Activated T-cell treated with anti-CD3 and anti-CD28 coated beads, Interleukin-2, amount 50 U/mL, for 72 hours (primary cell): Measurements from ENCODE around the gene KISS1R. TPM values are rescaled to one million over a fixed set of nuclear protein-coding genes. Genes with fewer than 3 reads are reported as not detected.

Experiments used
- ATAC-seq, 2 donors: fragments of 150-1000 bp; cut with Tn5 transposase; replicated peaks in 1 of 2; 2 replicates each; pipeline ENCODE4 v1.10.0; 2021; ENCODE audit warnings: moderate library complexity in 2 of 2, mild to moderate bottlenecking in 1 of 2
- DNase-seq, 2 donors: peaks; one replicate each; pipeline ENCODE4 v3.0.0; 2021 to 2022; ENCODE audit warnings: mixed read lengths in 1 of 2
- H3K27ac Mint-ChIP-seq: one replicate; pipeline ENCODE4 v1.8.0; 2022; ENCODE audit warnings: mild to moderate bottlenecking, moderate library complexity, mixed read lengths
- H3K27me3 Mint-ChIP-seq: one replicate; pipeline ENCODE4 v1.8.0; 2022; ENCODE audit warnings: low read depth, mixed read lengths
- H3K36me3 Mint-ChIP-seq, 2 donors: one replicate each; pipeline ENCODE4 v1.8.0; 2022; ENCODE audit warnings: mixed read lengths in 2 of 2, mild to moderate bottlenecking in 1 of 2; ENCODE audit not compliant: insufficient read depth in 2 of 2
- H3K4me1 Mint-ChIP-seq: one replicate; pipeline ENCODE4 v1.8.0; 2022; ENCODE audit warnings: low read depth, mixed read lengths
- H3K4me3 Mint-ChIP-seq, 2 donors: one replicate each; pipeline ENCODE4 v1.8.0; 2022; ENCODE audit warnings: mild to moderate bottlenecking in 2 of 2, mixed read lengths in 2 of 2, moderate library complexity in 2 of 2
- H3K9me3 Mint-ChIP-seq, 2 donors: one replicate each; pipeline ENCODE4 v1.8.0; 2022; ENCODE audit warnings: mixed read lengths in 2 of 2
- total RNA-seq, 2 donors: library from RNA; stranded (reverse); gene quantifications; one replicate each; pipeline ENCODE4 v1.2.3, GENCODE V29; 2022

KISS1R gene
- total RNA-seq, 2 donors from 2014 or later, result 1.0 to 3.6 TPM

DNA sequence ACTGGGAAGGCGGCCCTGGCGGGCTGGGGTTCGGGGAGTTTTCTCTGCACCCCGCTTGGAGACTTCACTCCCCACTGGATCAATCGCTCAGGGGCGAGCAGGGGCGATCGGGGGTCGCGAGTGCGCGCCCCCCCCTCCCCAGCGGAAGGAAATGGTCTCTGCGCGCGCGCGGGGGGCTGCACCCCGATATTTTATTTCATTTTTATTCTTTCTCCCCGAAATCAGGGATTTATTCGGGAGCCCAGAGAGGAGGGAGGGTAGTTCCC is 9.1 kb downstream of the KISS1R start:
- peak overlapping the region; percentile 76 to 78 for H3K4me3 Mint-ChIP-seq
- H3K27ac Mint-ChIP-seq, result no peak overlapping the region
- no peaks in the 10 kb centered on the region for H3K9me3 Mint-ChIP-seq
- ATAC-seq (no peak), DNase-seq (no peak)
- peaks cover 8% of the 10 kb centered on the region for H3K4me1 Mint-ChIP-seq
- H3K27me3 Mint-ChIP-seq, result no peaks in the 10 kb centered on the region
- H3K36me3 Mint-ChIP-seq, result peaks cover 0 to 3% of the 10 kb centered on the region in 2 donors

DNA sequence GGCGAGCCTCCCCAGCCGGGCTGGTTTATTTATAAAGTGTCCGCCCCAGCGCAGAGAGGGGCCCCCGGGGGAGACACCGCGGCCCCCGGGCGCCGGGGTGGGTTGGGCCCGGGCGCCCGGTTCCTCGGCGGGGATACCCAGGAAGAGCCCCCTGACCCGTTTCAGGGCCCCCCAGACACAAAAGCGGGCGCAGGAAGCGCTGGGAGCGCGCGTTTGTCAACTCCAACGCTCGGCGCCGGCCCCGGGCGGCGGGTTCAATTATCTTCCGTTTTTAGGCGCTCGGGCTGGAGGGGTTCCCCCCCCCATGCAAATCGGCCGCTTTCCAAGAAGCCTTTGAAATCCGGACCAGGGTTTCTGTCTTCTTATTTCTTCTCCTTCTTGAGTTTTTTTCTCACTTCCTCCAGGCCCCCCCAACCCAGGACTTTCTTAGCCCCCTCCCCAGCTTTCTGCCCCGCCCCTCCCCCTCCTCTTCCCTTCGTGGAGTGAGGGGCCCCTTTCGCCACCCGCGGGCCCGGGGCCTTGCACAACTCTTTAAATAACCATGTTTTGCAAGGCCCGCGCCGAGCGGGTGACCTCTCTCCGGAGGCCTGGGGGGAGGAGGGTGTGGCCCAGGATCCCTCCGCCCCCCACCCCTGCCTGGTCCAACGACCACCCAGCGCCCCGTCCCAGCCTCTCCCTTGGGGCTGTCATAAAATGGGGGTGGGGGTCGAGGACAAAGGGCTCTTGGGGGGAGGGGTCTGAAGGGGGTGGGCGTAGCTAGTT is 9.6 kb downstream of the KISS1R start:
- ATAC-seq (no peak), DNase-seq (peak; percentile 58 to 62)
- peaks cover 3% of the 10 kb centered on the region for H3K4me1 Mint-ChIP-seq
- no peak overlapping the region for H3K27ac Mint-ChIP-seq
- no peaks in the 10 kb centered on the region for H3K9me3 Mint-ChIP-seq
- peak overlapping the region; percentile 84 to 86 for H3K4me3 Mint-ChIP-seq
- peaks cover 0 to 3% of the 10 kb centered on the region in 2 donors for H3K36me3 Mint-ChIP-seq
- H3K27me3 Mint-ChIP-seq, result no peaks in the 10 kb centered on the region

DNA sequence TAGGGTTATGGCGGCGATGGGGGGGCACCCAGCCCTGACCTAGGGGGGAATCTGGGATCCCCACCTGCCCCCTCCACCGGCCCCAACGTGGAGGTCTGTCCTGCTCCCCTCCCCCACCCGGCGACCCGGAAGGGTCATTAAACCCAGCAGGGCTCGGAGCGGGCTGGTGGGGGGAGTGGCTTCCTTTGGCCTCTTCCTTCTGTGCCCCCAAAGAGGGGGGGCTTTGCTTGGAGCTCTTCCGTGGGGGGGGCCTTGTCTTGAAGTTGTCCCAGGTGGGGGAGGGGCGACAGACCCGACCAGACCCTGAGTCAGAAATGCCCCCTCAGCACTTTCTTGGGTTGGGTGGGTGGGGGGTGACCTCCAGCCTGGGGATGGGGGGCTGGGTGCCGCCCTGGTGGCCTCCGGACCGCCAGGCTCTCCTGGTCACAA is 10.2 kb downstream of the KISS1R start:
- Mint-ChIP-seq H3K27ac (no peak overlapping the region), H3K4me3 (peak overlapping the region in 1 of 2 donors; percentile 52), H3K27me3 (no peaks in the 10 kb centered on the region), H3K9me3 (no peaks in the 10 kb centered on the region), H3K36me3 (peaks cover 0 to 3% of the 10 kb centered on the region in 2 donors), H3K4me1 (peaks cover 4% of the 10 kb centered on the region)
- DNase-seq (no peak), ATAC-seq (no peak)

DNA sequence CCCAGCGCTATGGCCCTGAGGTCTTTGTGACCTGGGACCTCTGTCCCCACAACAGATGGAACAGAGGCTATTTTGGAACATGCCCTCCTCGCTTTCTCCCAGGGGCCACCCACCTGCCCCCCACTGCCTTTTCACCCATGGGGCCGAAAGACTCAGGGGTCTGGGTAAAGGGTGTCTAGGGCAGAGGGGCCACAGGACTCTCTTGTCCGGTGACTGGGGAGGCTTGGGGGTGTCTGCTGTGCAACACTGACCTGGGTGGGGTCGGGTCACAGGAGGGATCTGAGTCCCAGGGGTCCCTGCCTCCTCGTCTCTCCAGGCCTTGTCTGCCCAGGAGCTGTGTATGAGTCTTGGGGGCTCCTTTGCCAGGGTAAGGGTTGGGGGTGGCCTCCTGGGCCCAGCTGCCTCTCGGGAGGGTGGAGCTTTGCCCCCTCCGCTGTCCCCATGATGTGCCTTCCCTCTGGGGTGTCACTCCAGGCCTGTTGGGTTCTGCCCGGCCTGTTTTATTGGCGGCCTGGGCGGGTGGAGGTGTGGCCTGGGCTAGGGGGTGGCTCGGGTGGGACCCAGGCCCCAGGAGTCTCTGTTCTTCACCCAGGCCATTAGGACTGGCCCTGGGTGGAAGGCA is 10.8 kb downstream of the KISS1R start:
- no peak for DNase-seq
- Mint-ChIP-seq H3K27me3 (no peaks in the 10 kb centered on the region), H3K36me3 (peaks cover 0 to 3% of the 10 kb centered on the region in 2 donors), H3K27ac (no peak overlapping the region), H3K9me3 (no peaks in the 10 kb centered on the region), H3K4me1 (peaks cover 10% of the 10 kb centered on the region), H3K4me3 (peak overlapping the region in 1 of 2 donors; percentile 52)
- no peak for ATAC-seq

DNA sequence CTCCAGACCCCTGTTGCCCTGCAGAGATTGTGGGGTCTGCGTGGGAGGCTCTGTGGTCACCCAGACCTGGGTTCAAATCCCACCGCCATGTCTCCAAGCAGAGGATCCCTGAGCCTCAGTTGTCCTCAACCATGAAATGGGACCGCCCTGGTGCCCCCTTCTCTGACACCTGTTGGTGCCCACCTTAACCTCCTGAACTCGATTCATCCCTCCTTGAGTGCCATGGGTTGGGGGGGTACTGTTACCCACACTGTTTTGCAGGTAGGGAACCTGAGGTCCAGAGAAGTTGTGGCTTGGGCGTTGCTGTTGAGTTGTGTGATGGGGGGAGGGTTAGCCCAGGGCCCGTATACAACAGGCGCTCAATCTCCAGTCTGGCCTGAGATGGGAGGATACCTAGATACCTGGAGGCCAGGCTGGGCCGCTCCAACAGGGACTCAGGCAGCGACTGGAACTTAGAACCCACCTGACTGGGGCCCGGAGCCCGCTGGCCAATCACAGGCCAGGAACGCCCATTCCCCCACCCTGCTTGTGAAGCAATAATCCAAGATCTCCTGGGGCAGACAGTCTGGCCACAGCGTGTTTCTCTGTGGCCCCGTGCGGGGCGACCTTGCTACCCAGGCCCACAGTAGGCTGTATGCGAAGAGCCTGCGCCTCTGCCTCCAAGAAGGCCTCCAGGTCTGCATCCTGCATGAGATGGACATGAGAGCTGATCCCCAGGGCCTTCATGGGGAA is 11.5 kb downstream of the KISS1R start:
- DNase-seq (no peak), ATAC-seq (no peak)
- no peaks in the 10 kb centered on the region for H3K9me3 Mint-ChIP-seq
- H3K4me1 Mint-ChIP-seq, result peaks cover 12% of the 10 kb centered on the region
- H3K27ac Mint-ChIP-seq, result no peak overlapping the region
- no peaks in the 10 kb centered on the region for H3K27me3 Mint-ChIP-seq
- H3K36me3 Mint-ChIP-seq, result peaks cover 0 to 3% of the 10 kb centered on the region in 2 donors
- no peak overlapping the region for H3K4me3 Mint-ChIP-seq

DNA sequence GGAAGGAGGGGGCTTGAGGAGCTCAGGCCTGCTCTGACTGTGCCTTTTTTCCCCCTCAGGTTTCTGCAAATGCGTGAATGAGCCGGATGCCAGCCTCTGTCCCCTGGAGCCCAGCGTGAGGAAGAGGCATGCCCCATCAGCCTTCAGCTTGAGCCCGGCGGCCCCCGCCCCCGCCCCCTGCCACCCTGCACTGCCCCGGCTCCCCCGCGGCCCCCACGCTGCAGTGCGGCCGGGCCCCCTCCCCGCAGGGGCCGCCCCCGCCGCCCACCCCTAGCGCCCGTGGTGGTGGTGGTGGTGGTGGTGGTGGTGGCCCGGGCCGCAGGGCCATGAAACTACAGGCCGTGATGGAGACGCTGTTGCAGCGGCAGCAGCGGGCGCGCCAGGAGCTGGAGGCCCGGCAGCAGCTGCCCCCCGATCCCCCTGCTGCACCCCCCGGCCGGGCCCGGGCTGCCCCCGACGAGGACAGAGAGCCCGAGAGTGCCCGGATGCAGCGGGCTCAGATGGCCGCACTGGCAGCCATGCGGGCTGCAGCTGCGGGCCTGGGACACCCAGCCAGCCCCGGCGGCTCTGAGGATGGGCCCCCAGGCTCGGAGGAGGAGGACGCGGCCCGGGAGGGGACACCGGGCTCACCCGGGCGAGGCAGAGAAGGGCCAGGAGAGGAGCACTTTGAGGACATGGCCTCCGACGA is 12.2 kb downstream of the KISS1R start:
- no peaks in the 10 kb centered on the region for H3K27me3 Mint-ChIP-seq
- H3K27ac Mint-ChIP-seq, result no peak overlapping the region
- DNase-seq, result no peak
- H3K36me3 Mint-ChIP-seq, result peaks cover 0 to 3% of the 10 kb centered on the region in 2 donors
- H3K4me3 Mint-ChIP-seq, result no peak overlapping the region
- peaks cover 12% of the 10 kb centered on the region for H3K4me1 Mint-ChIP-seq
- ATAC-seq, result no peak
- H3K9me3 Mint-ChIP-seq, result no peaks in the 10 kb centered on the region

DNA sequence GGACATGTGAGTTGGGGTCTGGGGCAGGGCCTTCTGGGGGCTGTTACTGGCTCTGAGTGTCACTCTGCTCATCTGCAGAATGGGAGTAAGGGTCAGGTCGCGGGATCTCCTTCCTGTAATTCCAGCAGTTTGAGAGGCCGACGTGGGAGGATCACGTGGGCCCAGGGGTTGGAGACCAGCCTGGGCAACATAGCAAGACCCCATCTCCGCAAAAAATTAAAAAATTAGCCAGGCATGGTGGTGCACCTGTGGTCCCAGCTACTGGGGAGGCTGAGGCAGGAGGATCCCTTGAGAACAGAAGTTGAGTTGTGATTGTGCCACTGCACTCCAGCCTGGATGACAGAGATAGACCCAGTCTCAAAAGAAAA is 12.7 kb downstream of the KISS1R start:
- ATAC-seq (no peak), DNase-seq (no peak)
- H3K4me3 Mint-ChIP-seq, result no peak overlapping the region
- H3K27me3 Mint-ChIP-seq, result no peaks in the 10 kb centered on the region
- H3K4me1 Mint-ChIP-seq, result peaks cover 12% of the 10 kb centered on the region
- H3K36me3 Mint-ChIP-seq, result peaks cover 0 to 3% of the 10 kb centered on the region in 2 donors
- H3K27ac Mint-ChIP-seq, result no peak overlapping the region
- no peaks in the 10 kb centered on the region for H3K9me3 Mint-ChIP-seq

DNA sequence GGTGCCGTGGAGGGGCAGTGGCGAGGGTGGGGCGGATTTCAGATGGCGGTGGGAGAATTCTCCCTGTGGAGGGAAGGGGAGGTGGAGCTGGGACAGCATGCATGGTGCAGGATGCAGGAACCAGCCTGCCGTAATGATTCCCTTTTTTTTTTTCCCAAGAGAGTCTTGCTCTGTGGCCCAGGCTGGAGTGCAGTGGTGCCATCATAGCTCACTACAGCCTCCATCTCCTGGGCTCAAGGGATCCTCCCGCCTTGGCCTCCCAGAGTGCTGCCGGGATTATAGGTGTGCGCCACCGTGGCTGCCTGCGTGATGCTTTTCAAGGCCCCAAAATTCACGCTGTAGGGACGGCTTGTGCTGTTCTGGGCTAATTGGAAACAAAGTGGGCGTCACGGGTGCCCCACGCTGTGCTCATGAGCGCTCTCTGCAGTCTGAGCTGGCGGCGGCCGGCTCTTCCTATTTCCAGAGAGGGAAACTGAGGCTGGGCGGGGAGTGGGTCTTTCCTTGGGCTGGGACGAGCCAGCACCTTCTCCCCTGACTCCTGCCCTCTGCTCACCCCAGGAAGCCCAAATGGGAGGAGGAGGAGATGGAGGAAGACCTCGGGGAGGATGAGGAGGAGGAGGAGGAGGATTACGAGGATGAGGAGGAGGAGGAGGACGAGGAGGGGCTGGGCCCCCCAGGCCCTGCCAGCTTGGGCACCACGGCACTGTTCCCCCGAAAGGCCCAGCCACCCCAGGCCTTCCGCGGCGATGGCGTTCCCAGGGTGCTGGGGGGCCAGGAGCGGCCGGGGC is 14.9 kb downstream of the KISS1R start:
- ATAC-seq, result no peak
- Mint-ChIP-seq H3K36me3 (peaks cover 0 to 3% of the 10 kb centered on the region in 2 donors), H3K4me3 (peak overlapping the region in 1 of 2 donors; percentile 71)

DNA sequence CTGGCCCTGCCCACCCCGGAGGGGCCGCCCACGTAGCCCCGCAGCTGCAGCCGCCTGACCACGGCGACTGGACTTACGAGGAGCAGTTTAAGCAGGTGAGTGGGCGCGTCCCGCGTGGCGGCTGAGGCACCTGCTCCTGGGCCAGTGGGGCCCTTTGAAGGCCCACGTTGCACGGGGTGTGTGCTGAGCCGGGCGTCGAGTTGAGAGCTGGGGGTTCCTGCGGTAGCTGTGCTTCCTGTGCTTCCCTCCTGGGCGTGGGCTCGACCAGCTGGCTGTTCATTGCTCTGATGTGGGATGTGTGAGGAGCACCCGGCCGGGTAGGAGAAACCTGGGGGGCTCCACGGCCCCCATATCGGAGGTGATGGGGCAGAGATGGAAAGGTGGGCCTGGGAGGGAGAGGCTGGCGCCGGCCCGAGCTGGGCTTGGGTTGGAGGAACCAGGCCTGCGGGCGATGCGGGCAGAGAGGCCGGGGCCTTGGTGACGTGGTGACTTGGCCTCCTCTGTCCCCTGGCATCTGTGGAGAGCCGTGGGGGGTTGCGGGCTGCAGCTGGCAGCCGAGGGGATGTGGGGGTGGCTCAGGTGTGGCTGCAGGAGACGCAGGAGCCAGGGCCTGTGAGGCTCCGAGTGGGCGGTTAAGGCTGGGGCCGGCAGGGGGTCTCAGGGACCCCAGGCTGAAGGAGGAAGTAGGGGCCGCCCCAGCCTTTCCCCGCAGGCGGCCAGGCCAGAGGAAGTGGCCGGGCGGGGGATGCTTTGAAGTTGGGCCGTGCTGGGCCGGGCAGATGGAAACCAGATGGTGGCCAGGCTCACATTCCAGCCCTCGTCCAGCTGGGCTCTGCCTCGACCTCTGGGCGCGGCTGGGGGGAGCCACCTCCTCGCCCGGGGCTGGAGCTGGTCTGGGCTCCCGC is 15.8 kb downstream of the KISS1R start:
- Mint-ChIP-seq H3K4me3 (peak overlapping the region; percentile 65 to 66), H3K27me3 (no peaks in the 10 kb centered on the region), H3K4me1 (peaks cover 20% of the 10 kb centered on the region), H3K27ac (no peak overlapping the region), H3K36me3 (peaks cover 0 to 3% of the 10 kb centered on the region in 2 donors), H3K9me3 (peaks cover 0 to 1% of the 10 kb centered on the region in 2 donors)
- DNase-seq (no peak), ATAC-seq (peak; percentile 40)

More for the DNA sequence above, 14.9 kb downstream of the KISS1R start:
- DNase-seq, result no peak
- no peak overlapping the region for H3K27ac Mint-ChIP-seq
- no peaks in the 10 kb centered on the region for H3K9me3 Mint-ChIP-seq
- H3K4me1 Mint-ChIP-seq, result peaks cover 12% of the 10 kb centered on the region
- no peaks in the 10 kb centered on the region for H3K27me3 Mint-ChIP-seq

DNA sequence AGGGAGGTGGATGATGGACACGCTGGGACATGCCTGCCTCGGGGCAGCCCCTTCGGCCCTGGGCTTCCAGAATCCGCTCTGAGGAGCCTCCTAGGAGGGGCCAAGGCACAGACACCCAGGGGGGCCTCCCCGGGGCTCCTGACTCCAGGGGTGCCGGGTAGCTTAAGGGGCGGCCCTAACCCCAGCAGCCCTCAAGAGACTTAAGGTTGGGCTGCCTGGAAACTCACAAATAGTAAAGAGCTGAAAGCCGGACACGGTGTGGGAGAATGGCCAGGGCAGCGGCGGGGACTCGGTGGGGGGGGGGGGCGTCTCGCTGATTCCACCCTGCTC is 16.4 kb downstream of the KISS1R start:
- Mint-ChIP-seq H3K36me3 (peaks cover 0 to 3% of the 10 kb centered on the region in 2 donors), H3K4me3 (no peak overlapping the region), H3K4me1 (peaks cover 26% of the 10 kb centered on the region), H3K27me3 (no peaks in the 10 kb centered on the region), H3K27ac (no peak overlapping the region), H3K9me3 (peaks cover 0 to 1% of the 10 kb centered on the region in 2 donors)
- DNase-seq, result no peak
- ATAC-seq, result no peak

DNA sequence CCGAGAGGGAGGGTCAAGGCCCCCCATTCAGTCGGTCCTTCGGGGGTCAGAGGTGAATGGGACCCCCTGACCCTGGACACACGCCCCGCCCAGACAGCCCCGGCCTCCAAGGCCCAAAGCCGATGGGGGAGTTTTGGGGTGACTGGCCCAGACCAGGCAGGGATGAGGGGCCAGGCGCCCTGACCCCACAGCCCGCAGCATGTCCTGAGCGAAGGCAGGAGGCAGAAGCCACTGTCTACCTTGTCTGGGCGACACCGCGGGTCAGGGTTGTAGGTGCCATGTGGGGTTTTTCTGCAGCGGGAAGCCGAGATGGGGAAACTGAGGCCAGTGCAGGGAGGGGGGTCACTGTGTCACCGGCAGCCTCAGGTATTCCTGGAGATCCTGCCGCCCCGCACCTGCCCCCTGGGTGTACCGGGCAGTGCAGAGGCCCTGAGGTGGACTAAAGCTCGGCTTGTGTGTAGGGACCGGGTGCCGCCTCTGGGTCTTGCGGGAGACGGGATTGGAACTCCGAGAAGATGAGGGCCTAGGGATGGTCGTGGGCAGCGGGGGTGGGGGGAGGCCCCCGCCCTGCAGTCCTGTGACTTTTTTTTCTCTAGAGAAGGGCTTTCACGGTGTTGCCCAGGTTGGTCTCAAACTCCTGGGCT is 17.2 kb downstream of the KISS1R start:
- H3K4me1 Mint-ChIP-seq, result peaks cover 27% of the 10 kb centered on the region
- no peaks in the 10 kb centered on the region for H3K27me3 Mint-ChIP-seq
- H3K4me3 Mint-ChIP-seq, result peak overlapping the region in 1 of 2 donors; percentile 17
- peaks cover 0 to 3% of the 10 kb centered on the region in 2 donors for H3K36me3 Mint-ChIP-seq
- no peak for ATAC-seq
- DNase-seq, result no peak
- no peak overlapping the region for H3K27ac Mint-ChIP-seq
- peaks cover 0 to 1% of the 10 kb centered on the region in 2 donors for H3K9me3 Mint-ChIP-seq
